ENCODE results near the gene BICRA. TPM values are rescaled to one million over a fixed set of nuclear protein-coding genes. Genes with fewer than 3 reads are reported as not detected.
A peak's percentile ranks its signal among the peaks of the same experiment; 100 is the strongest.

Gene BICRA
- total and polyA plus RNA-seq, 9 of the 15 experiments (the other 6 are each of a cell fraction or from before 2014, with no cell fraction given) = 0.01 to 8.8 (median 1.2) TPM

DNA sequence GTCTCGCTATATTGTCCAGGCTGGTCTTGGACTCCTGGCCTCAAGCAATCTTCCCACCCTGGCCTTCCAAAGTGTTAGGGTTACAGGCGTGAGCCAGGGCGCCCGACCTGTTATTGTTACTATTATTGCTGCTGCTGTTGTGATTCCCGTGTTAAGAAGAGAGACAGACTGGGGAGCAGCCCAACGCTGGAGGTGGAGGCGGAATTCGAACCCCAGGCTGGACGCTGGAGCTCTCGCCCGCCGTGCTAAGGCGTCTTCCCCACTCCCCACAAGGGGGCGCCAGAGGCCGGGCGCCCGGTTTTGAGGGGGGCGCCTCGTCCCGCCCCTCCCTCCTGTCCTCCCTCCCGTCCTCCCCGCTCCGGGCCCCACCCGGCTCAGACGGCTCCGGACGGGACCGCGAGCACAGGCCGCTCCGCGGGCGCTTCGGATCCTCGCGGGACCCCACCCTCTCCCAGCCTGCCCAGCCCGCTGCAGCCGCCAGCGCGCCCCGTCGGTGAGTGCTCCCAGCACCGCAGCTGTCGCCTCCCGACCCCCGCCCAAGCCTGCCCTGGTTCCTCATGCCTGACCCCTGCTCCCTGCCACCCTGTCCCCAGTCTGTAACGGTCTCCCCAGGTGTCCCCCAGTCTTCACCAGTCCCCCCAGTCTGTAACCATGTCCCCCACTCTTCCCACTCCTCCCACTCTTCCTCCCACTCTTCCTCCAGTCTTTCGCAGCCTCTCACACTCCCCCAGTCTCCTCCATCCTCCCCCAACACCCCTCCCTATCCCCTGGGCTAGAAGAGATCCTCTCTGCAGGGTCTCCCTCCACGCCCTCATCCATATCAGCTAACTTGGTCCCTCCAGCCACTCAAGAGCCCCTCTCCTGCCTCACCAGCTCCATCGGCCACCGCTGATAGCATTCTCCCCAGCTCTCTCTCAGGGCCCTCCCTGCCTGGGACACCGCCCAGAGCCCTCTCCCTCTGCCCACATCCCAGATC is 104.4 kb downstream of the BICRA start, which contains the start of gene EHD2 (continued):
- TF ChIP-seq, protein P1, sequence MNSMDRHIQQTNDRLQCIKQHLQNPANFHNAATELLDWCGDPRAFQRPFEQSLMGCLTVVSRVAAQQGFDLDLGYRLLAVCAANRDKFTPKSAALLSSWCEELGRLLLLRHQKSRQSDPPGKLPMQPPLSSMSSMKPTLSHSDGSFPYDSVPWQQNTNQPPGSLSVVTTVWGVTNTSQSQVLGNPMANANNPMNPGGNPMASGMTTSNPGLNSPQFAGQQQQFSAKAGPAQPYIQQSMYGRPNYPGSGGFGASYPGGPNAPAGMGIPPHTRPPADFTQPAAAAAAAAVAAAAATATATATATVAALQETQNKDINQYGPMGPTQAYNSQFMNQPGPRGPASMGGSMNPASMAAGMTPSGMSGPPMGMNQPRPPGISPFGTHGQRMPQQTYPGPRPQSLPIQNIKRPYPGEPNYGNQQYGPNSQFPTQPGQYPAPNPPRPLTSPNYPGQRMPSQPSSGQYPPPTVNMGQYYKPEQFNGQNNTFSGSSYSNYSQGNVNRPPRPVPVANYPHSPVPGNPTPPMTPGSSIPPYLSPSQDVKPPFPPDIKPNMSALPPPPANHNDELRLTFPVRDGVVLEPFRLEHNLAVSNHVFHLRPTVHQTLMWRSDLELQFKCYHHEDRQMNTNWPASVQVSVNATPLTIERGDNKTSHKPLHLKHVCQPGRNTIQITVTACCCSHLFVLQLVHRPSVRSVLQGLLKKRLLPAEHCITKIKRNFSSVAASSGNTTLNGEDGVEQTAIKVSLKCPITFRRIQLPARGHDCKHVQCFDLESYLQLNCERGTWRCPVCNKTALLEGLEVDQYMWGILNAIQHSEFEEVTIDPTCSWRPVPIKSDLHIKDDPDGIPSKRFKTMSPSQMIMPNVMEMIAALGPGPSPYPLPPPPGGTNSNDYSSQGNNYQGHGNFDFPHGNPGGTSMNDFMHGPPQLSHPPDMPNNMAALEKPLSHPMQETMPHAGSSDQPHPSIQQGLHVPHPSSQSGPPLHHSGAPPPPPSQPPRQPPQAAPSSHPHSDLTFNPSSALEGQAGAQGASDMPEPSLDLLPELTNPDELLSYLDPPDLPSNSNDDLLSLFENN (IDR thresholded peaks at IDR 0.05; ENCODE audit: low read depth in 2 of 2, low read length in 2 of 2) = no peak
- TF ChIP-seq, protein P2, sequence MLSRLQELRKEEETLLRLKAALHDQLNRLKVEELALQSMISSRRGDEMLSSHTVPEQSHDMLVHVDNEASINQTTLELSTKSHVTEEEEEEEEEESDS (CRISPR knock-in tag; IDR thresholded peaks at IDR 0.05) = no peak
- TF ChIP-seq, protein P3, sequence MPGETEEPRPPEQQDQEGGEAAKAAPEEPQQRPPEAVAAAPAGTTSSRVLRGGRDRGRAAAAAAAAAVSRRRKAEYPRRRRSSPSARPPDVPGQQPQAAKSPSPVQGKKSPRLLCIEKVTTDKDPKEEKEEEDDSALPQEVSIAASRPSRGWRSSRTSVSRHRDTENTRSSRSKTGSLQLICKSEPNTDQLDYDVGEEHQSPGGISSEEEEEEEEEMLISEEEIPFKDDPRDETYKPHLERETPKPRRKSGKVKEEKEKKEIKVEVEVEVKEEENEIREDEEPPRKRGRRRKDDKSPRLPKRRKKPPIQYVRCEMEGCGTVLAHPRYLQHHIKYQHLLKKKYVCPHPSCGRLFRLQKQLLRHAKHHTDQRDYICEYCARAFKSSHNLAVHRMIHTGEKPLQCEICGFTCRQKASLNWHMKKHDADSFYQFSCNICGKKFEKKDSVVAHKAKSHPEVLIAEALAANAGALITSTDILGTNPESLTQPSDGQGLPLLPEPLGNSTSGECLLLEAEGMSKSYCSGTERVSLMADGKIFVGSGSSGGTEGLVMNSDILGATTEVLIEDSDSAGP (CRISPR knock-in tag; IDR thresholded peaks at IDR 0.05) = no peak
- TF ChIP-seq ZNF165 (CRISPR knock-in tag; IDR thresholded peaks at IDR 0.05; ENCODE audit: borderline replicate concordance) = no peak
- TF ChIP-seq HLTF (IDR thresholded peaks at IDR 0.05) = no peak
- no peak; a peak in 1 of 4 replicates for TF ChIP-seq NRF1 (conservative IDR thresholded peaks at IDR 0.05 in 1 of 2, IDR thresholded peaks at IDR 0.05 in 1 of 2)
- TF ChIP-seq ZFX (CRISPR knock-in tag; IDR thresholded peaks at IDR 0.05) = peak; percentile 58
- TF ChIP-seq, protein P4, sequence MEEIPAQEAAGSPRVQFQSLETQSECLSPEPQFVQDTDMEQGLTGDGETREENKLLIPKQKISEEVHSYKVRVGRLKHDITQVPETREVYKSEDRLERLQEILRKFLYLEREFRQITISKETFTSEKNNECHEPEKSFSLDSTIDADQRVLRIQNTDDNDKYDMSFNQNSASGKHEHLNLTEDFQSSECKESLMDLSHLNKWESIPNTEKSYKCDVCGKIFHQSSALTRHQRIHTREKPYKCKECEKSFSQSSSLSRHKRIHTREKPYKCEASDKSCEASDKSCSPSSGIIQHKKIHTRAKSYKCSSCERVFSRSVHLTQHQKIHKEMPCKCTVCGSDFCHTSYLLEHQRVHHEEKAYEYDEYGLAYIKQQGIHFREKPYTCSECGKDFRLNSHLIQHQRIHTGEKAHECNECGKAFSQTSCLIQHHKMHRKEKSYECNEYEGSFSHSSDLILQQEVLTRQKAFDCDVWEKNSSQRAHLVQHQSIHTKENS (CRISPR knock-in tag; IDR thresholded peaks at IDR 0.05) = no peak
- no peak for TF ChIP-seq ARNT (IDR thresholded peaks at IDR 0.05)
- TF ChIP-seq HDGF (IDR thresholded peaks at IDR 0.05) = peak; percentile 81; the same call in 1 of the 2 replicates
- peak; percentile 99 for TF ChIP-seq ZNF263 (CRISPR knock-in tag; IDR thresholded peaks at IDR 0.05; ENCODE audit: borderline replicate concordance)
- TF ChIP-seq RHOXF2B (CRISPR knock-in tag; conservative IDR thresholded peaks at IDR 0.05) = no peak
- no peak for TF ChIP-seq TFAM (CRISPR knock-in tag; conservative IDR thresholded peaks at IDR 0.05)
- TF ChIP-seq, protein P5, sequence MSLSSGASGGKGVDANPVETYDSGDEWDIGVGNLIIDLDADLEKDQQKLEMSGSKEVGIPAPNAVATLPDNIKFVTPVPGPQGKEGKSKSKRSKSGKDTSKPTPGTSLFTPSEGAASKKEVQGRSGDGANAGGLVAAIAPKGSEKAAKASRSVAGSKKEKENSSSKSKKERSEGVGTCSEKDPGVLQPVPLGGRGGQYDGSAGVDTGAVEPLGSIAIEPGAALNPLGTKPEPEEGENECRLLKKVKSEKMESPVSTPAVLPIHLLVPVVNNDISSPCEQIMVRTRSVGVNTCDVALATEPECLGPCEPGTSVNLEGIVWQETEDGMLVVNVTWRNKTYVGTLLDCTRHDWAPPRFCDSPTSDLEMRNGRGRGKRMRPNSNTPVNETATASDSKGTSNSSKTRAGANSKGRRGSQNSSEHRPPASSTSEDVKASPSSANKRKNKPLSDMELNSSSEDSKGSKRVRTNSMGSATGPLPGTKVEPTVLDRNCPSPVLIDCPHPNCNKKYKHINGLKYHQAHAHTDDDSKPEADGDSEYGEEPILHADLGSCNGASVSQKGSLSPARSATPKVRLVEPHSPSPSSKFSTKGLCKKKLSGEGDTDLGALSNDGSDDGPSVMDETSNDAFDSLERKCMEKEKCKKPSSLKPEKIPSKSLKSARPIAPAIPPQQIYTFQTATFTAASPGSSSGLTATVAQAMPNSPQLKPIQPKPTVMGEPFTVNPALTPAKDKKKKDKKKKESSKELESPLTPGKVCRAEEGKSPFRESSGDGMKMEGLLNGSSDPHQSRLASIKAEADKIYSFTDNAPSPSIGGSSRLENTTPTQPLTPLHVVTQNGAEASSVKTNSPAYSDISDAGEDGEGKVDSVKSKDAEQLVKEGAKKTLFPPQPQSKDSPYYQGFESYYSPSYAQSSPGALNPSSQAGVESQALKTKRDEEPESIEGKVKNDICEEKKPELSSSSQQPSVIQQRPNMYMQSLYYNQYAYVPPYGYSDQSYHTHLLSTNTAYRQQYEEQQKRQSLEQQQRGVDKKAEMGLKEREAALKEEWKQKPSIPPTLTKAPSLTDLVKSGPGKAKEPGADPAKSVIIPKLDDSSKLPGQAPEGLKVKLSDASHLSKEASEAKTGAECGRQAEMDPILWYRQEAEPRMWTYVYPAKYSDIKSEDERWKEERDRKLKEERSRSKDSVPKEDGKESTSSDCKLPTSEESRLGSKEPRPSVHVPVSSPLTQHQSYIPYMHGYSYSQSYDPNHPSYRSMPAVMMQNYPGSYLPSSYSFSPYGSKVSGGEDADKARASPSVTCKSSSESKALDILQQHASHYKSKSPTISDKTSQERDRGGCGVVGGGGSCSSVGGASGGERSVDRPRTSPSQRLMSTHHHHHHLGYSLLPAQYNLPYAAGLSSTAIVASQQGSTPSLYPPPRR (CRISPR knock-in tag; IDR thresholded peaks at IDR 0.05; ENCODE audit: borderline replicate concordance) = no peak
- TF ChIP-seq POLR2B (IDR thresholded peaks at IDR 0.05; ENCODE audit: low read depth, partially characterized antibody) = peak; percentile 50
- no peak for TF ChIP-seq ZNF3 (CRISPR knock-in tag; IDR thresholded peaks at IDR 0.05)

All from K562 (cell line).